OCI-LY7 (cell line): ENCODE measurements around the gene SNX22. TPM values are rescaled to one million over a fixed set of nuclear protein-coding genes. Genes with fewer than 3 reads are reported as not detected.

ENCODE experiments used
- BruUV-seq: library from RNA; stranded (reverse); fragments of 400-500 nt; replicated peaks from 2 replicates; lab custom pipeline; 2021; lab: Mats Ljungman, UMichigan
- CTCF ChIA-PET: fragments of 300-600 bp; sonication (Branson Sonifier 250); formaldehyde crosslinking; loops from one replicate; lab custom pipeline; 2022; ENCODE audit warnings: antibody characterized with exemption; ENCODE audit not compliant: unreplicated experiment; lab: Charles Lee
- POLR2A ChIA-PET: fragments of 300-600 bp; sonication (Branson Sonifier 250); formaldehyde crosslinking; loops from one replicate; lab custom pipeline; 2022; ENCODE audit warnings: antibody characterized with exemption; lab: Charles Lee
- DNase-seq: peaks from one replicate; pipeline ENCODE4 v3.0.0-alpha.2; 2015; ENCODE audit warnings: low spot score
- H2AFZ ChIP-seq: fragments of 200-600 bp; sonication (generic), shearing (Covaris generic); 2 replicates; pipeline ENCODE4 v1.6.1; 2014; ENCODE audit warnings: mild to moderate bottlenecking, antibody characterized with exemption, low read length, moderate library complexity
- H3K27ac ChIP-seq: fragments of 200-600 bp; sonication (generic); 2 replicates; pipeline ENCODE4 v1.5.1; 2014; ENCODE audit warnings: mixed run types, low read depth, mild to moderate bottlenecking, moderate library complexity, low read length, inconsistent platforms; ENCODE audit not compliant: poor library complexity, severe bottlenecking
- H3K36me3 ChIP-seq: fragments of 200-600 bp; sonication (generic); 2 replicates; pipeline ENCODE4 v1.6.1; 2014; ENCODE audit warnings: mild to moderate bottlenecking, antibody characterized with exemption, low read length, moderate library complexity, mixed read lengths; ENCODE audit not compliant: insufficient read depth
- H3K4me1 ChIP-seq: fragments of 200-600 bp; sonication (generic); 2 replicates; pipeline ENCODE4 v1.5.1; 2014; ENCODE audit warnings: mild to moderate bottlenecking, low read length; ENCODE audit not compliant: insufficient read depth, poor library complexity, severe bottlenecking
- H3K4me2 ChIP-seq: fragments of 200-600 bp; sonication (generic); 2 replicates; pipeline ENCODE4 v1.6.1; 2014; ENCODE audit warnings: mild to moderate bottlenecking, low read length
- H3K4me3 ChIP-seq: fragments of 200-600 bp; sonication (generic); 2 replicates; pipeline ENCODE4 v1.5.1; 2014; ENCODE audit warnings: mild to moderate bottlenecking, low read depth, low read length; ENCODE audit not compliant: poor library complexity, severe bottlenecking
- H3K79me2 ChIP-seq: fragments of 200-600 bp; sonication (generic); 2 replicates; pipeline ENCODE4 v1.6.1; 2016; ENCODE audit warnings: low read depth, mild to moderate bottlenecking, low read length, moderate library complexity, mixed read lengths; ENCODE audit not compliant: insufficient read depth
- H3K9me2 ChIP-seq: fragments of 200-600 bp; sonication (generic); 2 replicates; pipeline ENCODE4 v1.6.1; 2016; ENCODE audit warnings: mild to moderate bottlenecking, low read length, mixed read lengths; ENCODE audit not compliant: insufficient read depth
- H3K9me3 ChIP-seq: fragments of 200-600 bp; sonication (generic); 2 replicates; pipeline ENCODE4 v1.6.1; 2014; ENCODE audit warnings: mild to moderate bottlenecking, mixed run types, low read length, mixed read lengths
- H4K20me1 ChIP-seq: fragments of 200-600 bp; sonication (generic); 2 replicates; pipeline ENCODE4 v1.6.1; 2014; ENCODE audit warnings: mild to moderate bottlenecking, antibody characterized with exemption, low read length, moderate library complexity, mixed read lengths; ENCODE audit not compliant: insufficient read depth
- CTCF ChIP-seq: fragments of 200-600 bp; sonication (generic); conservative IDR thresholded peaks from 2 replicates; pipeline ENCODE4 v1.5.1; 2014; ENCODE audit warnings: mild to moderate bottlenecking, antibody characterized with exemption, low read length, moderate library complexity, mixed read lengths
- EZH2phosphoT487 ChIP-seq: fragments of 200-600 bp; sonication (generic); IDR thresholded peaks from 2 replicates; pipeline ENCODE4 v1.6.1; 2018; ENCODE audit warnings: low read depth, borderline replicate concordance, mild to moderate bottlenecking, mixed run types, antibody characterized with exemption, low read length, moderate library complexity, mixed read lengths
- intact Hi-C: fragments of 100-400 bp; cut with micrococcal nuclease; formaldehyde crosslinking; loops from one replicate; pipeline ENCODE4 v1.10.0; 2022; ENCODE audit not compliant: unreplicated experiment
- small RNA-seq: library from RNA; depleted of rRNA; stranded (forward); fragments of <200 nt; gene quantifications from one replicate; pipeline ENCODE3, GENCODE V24; 2014
- total RNA-seq, 2 experiments: library from RNA; depleted of rRNA in 1 of 2; stranded (reverse); fragments of >200 nt in 1 of 2; shearing (Covaris generic) in 1 of 2; gene quantifications; 2 replicates each; pipeline ENCODE4 v1.2.3, GENCODE V29; 2014 to 2022

SNX22 gene
- total RNA-seq, 2 experiments from 2014 or later: 65.7 to 68.8 TPM

- Histone ChIP-seq H3K79me2 (no peaks in the 10 kb centered on the region), H3K4me3 (no peak overlapping the region), H2AFZ (no peak overlapping the region), H4K20me1 (no peaks in the 10 kb centered on the region), H3K27ac (no peak overlapping the region), H3K36me3 (peaks cover 13% of the 10 kb centered on the region), H3K4me2 (no peak overlapping the region), H3K9me2 (no peaks in the 10 kb centered on the region), H3K4me1 (peaks cover 4% of the 10 kb centered on the region), H3K9me3 (no peaks in the 10 kb centered on the region)
- ChIA-PET POLR2A (no interaction called here), CTCF (interaction anchor here (1.2 kb wide), 1 partner anchor 9 kb away, joined by 3 read pairs; no protein-coding TSS in a partner anchor)
- no TSS peak for BruUV-seq
- DNase-seq: no peak
- TF ChIP-seq EZH2phosphoT487 (no peak), CTCF (no peak)
- intact Hi-C loops: loop anchor here (10.0 kb wide), 2 partner anchors 60 to 450 kb away; no protein-coding TSS in a partner anchor
Measured at GRCh38 chr15:64205202-64205601, 53.7 kb downstream of the SNX22 start.

Small RNAs within 50 kb of the gene (small RNA-seq; reads per million reads assigned to genes)
- not detected for gene RF00019

Other genes starting within 250 kb of the SNX22 start
- gene DAPK2, start 105.2 kb upstream of the SNX22 start, total RNA-seq (2014; rRNA removed; shearing (Covaris generic)): 0.03 and 1.2 TPM in 2 replicates
- 0.36 TPM in 1 of 2 replicates, not detected in the other for gene DAPK2, start 105.2 kb upstream of the SNX22 start, total RNA-seq (2022)
- gene CIAO2A, start 57.9 kb upstream of the SNX22 start, total RNA-seq (2014; rRNA removed; shearing (Covaris generic)): 71.6 and 84.7 TPM in 2 replicates
- 78.7 and 86.7 TPM in 2 replicates for gene CIAO2A, start 57.9 kb upstream of the SNX22 start, total RNA-seq (2022)
- 30.1 and 39.4 TPM in 2 replicates for gene SNX1, start 55.7 kb upstream of the SNX22 start, total RNA-seq (2014; rRNA removed; shearing (Covaris generic))
- 126 and 129 TPM in 2 replicates for gene SNX1, start 55.7 kb upstream of the SNX22 start, total RNA-seq (2022)
- gene PPIB, start 11.3 kb downstream of the SNX22 start, total RNA-seq (2014; rRNA removed; shearing (Covaris generic)): 243 and 263 TPM in 2 replicates
- gene PPIB, start 11.3 kb downstream of the SNX22 start, total RNA-seq (2022): 248 and 307 TPM in 2 replicates
- gene CSNK1G1, start 204.4 kb downstream of the SNX22 start, total RNA-seq (2014; rRNA removed; shearing (Covaris generic)): 8.8 and 11.6 TPM in 2 replicates
- 14.1 and 16.7 TPM in 2 replicates for gene CSNK1G1, start 204.4 kb downstream of the SNX22 start, total RNA-seq (2022)
- gene PCLAF, start 229.7 kb downstream of the SNX22 start, total RNA-seq (2014; rRNA removed; shearing (Covaris generic)): 49.3 TPM in 2 replicates
- gene PCLAF, start 229.7 kb downstream of the SNX22 start, total RNA-seq (2022): 99.5 and 100 TPM in 2 replicates
- 9.3 TPM in 2 replicates for gene TRIP4, start 236.1 kb downstream of the SNX22 start, total RNA-seq (2014; rRNA removed; shearing (Covaris generic))
- 20.5 and 21.0 TPM in 2 replicates for gene TRIP4, start 236.1 kb downstream of the SNX22 start, total RNA-seq (2022)